ENCODE results near the gene LTBP1. TPM values are rescaled to one million over a fixed set of nuclear protein-coding genes. Genes with fewer than 3 reads are reported as not detected.

LTBP1 gene
- total RNA-seq, 1 experiment from 2014 or later: 2.2 TPM

- no peak for DNase-seq (ENCODE audit: low spot score)
- intact Hi-C loops (cut with micrococcal nuclease; ENCODE audit: unreplicated experiment): loop anchor here (5.0 kb wide), 1 partner anchor 494 kb away; no protein-coding TSS in a partner anchor
- Histone ChIP-seq H3K4me3 (ENCODE audit: low read depth, low read length, poor library complexity, severe bottlenecking) (no peak overlapping the region), H3K27me3 (replicated peaks; ENCODE audit: insufficient read depth, low read depth, low read length, poor library complexity) (no peaks in the 10 kb centered on the region), H3K27ac (ENCODE audit: low read depth, low read length, poor library complexity, severe bottlenecking) (no peak overlapping the region), H3K36me3 (ENCODE audit: insufficient read depth, low read length, poor library complexity, severe bottlenecking) (no peaks in the 10 kb centered on the region), H3K4me1 (ENCODE audit: insufficient read depth, low read length, poor library complexity, severe bottlenecking) (no peaks in the 10 kb centered on the region), H3K9me3 (ENCODE audit: low read depth, low read length, poor library complexity, severe bottlenecking) (no peaks in the 10 kb centered on the region)
- ChIA-PET CTCF (no interaction called here), POLR2A (ENCODE audit: low non-redundant PET) (no interaction called here)
- BruUV-seq (replicated peaks): no TSS peak
- TF ChIP-seq CTCF (conservative IDR thresholded peaks at IDR 0.05; ENCODE audit: low read depth, low read length) (no peak), EZH2 (IDR thresholded peaks at IDR 0.05; ENCODE audit: borderline replicate concordance, low read depth, low read length, poor library complexity, severe bottlenecking) (no peak)
These were observed 319.7 kb downstream of the LTBP1 start for GRCh38 chr2:33266467-33266866.

- Histone ChIP-seq H3K9me3 (ENCODE audit: low read depth, low read length, poor library complexity, severe bottlenecking) (no peaks in the 10 kb centered on the region), H3K4me3 (ENCODE audit: low read depth, low read length, poor library complexity, severe bottlenecking) (no peak overlapping the region), H3K27me3 (replicated peaks; ENCODE audit: insufficient read depth, low read depth, low read length, poor library complexity) (no peaks in the 10 kb centered on the region), H3K36me3 (ENCODE audit: insufficient read depth, low read length, poor library complexity, severe bottlenecking) (no peaks in the 10 kb centered on the region), H3K27ac (ENCODE audit: low read depth, low read length, poor library complexity, severe bottlenecking) (no peak overlapping the region), H3K4me1 (ENCODE audit: insufficient read depth, low read length, poor library complexity, severe bottlenecking) (no peaks in the 10 kb centered on the region)
- TF ChIP-seq CTCF (conservative IDR thresholded peaks at IDR 0.05; ENCODE audit: low read depth, low read length): no peak
- TF ChIP-seq EZH2 (IDR thresholded peaks at IDR 0.05; ENCODE audit: borderline replicate concordance, low read depth, low read length, poor library complexity, severe bottlenecking): no peak
- ChIA-PET CTCF (no interaction called here), POLR2A (ENCODE audit: low non-redundant PET) (no interaction called here)
- intact Hi-C loops (cut with micrococcal nuclease; ENCODE audit: unreplicated experiment): loop anchor here (5.0 kb wide), 1 partner anchor 495 kb away; no protein-coding TSS in a partner anchor
- no TSS peak for BruUV-seq (replicated peaks)
- no peak for DNase-seq (ENCODE audit: low spot score)
These were observed 320.3 kb downstream of the LTBP1 start for GRCh38 chr2:33267043-33267442.

- TF ChIP-seq CTCF (conservative IDR thresholded peaks at IDR 0.05; ENCODE audit: low read depth, low read length) (no peak), EZH2 (IDR thresholded peaks at IDR 0.05; ENCODE audit: borderline replicate concordance, low read depth, low read length, poor library complexity, severe bottlenecking) (no peak)
- intact Hi-C loops (cut with micrococcal nuclease; ENCODE audit: unreplicated experiment): loop anchor here (5.0 kb wide), 1 partner anchor 495 kb away; no protein-coding TSS in a partner anchor
- Histone ChIP-seq H3K27ac (ENCODE audit: low read depth, low read length, poor library complexity, severe bottlenecking) (no peak overlapping the region), H3K36me3 (ENCODE audit: insufficient read depth, low read length, poor library complexity, severe bottlenecking) (no peaks in the 10 kb centered on the region), H3K9me3 (ENCODE audit: low read depth, low read length, poor library complexity, severe bottlenecking) (no peaks in the 10 kb centered on the region), H3K4me3 (ENCODE audit: low read depth, low read length, poor library complexity, severe bottlenecking) (no peak overlapping the region), H3K4me1 (ENCODE audit: insufficient read depth, low read length, poor library complexity, severe bottlenecking) (no peaks in the 10 kb centered on the region), H3K27me3 (replicated peaks; ENCODE audit: insufficient read depth, low read depth, low read length, poor library complexity) (no peaks in the 10 kb centered on the region)
- BruUV-seq (replicated peaks): no TSS peak
- POLR2A ChIA-PET (ENCODE audit: low non-redundant PET): no interaction called here
- DNase-seq (ENCODE audit: low spot score): peak; percentile 23
- CTCF ChIA-PET: no interaction called here
These were observed 321.0 kb downstream of the LTBP1 start for GRCh38 chr2:33267756-33268155.
